Iris pigment epithelial cell (primary cell): ENCODE results near the gene ME3.

ENCODE experiments used
- DNase-seq: peaks from one replicate; pipeline ENCODE4 v3.0.0-alpha.2; 2011; ENCODE audit warnings: low read depth

Gene ME3

DNA sequence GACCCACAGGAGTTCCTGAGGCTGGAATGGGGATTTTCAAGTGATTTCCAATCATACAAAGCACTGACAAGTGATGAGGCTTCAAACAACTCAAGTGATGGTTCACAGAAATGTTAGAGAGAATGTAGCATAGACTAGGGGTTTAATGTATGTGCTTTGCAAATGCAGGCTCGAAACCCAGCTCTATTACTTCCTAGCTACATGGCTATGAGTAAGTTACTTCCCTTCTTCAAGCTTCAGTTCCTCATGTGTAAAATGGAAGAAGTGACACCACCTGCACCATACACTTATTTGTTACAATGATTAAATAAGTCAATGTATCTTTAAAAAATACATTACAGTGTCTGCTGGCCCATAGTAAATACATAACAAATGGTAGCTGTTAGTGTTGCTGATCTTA, 158.0 kb downstream of the ME3 start:
- DNase-seq = no peak

GRCh38 chr11:86513746-86514373, 158.6 kb downstream of the ME3 start:
- DNase-seq = no peak

GRCh38 chr11:86513138-86513537, 159.3 kb downstream of the ME3 start:
- DNase-seq = no peak

DNA sequence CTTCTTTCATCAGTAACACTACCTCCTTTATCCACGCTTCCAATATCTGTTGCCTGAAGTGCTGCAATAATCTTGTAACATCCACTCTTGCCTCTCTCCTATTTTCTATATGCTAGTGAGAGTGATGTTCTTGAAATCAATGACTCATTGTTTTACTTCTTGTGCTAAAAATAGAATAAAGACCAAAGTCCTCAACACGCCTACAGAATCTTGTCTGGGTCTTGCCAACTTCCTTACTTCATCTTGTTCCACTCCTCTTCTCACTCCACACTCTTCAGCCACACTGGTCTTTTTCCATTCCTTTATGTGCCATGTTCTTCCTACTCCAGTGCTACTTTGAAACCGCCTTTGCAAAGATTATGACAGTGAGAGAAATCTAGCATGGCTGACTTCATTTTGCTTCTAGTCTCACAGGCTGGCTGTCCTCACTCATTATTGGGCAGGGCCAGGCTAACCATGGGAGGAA, 161.3 kb downstream of the ME3 start:
- DNase-seq = peak; percentile 78

DNA sequence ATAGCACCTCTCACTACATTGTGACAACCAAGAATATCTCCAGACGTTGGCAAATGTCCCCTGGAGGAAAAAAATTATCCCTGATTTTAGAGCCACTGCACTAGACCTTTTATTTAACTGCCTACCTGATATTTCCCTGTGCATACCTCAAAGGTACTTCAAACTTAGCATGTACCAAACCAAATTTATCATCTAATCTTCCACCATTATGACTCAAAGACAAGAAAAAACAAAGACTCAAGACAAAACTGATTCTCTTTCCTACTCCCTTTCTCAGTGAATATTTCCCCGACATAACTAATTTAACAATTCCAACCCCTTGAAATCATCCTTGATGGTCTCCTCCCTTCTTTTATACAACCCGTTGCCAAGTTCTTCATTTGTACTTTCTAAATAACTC, 161.7 kb downstream of the ME3 start:
- no peak for DNase-seq

- DNase-seq = no peak
These were observed 162.3 kb downstream of the ME3 start for GRCh38 chr11:86510097-86510496.

- no peak for DNase-seq
These were observed 162.8 kb downstream of the ME3 start for GRCh38 chr11:86509588-86509974.

DNA sequence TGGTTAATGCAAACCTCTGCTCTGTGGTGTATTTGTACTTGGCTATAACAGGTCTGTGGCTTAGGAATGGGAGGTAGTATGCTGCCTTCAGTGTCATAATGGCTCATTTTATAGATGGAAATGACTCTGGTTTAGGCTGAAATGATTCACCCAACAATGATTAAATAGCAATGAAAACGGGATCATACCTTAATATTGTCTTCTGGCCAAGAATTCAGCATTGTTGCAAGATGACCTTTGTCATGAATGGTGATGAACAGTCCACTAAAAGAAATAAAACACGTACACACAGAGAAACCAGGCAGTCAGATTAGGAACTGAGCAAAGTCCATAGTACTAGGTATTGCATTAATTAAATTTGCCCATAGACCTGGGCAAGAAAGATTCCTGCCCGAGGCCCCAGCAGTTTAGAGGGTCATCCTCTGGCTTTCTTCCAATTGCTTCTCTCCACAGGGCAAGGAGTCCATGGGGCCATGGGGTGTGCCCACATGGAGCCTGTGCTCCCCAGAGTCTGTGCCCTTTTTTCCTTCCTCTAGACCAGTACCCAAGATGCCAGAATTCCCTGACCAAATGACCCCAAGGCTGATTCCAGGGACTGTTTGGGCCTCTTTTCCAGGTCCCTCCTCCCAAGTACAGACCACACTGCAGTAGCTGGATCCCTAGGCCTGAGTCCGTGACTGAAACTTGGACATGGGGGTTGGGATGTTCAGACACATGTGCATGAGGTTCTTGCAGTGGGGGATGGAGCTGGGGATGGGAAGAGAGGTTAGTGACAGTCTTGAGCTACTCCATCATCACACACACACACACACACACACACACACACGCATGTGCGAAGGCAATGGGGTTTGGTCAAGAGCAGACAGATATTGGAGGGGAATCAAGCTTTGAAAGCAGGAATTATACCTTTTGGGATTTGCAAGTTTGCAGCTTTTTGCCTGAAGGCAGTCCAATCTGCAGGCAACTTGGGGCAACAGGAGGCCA, 163.5 kb downstream of the ME3 start:
- no peak for DNase-seq

DNA sequence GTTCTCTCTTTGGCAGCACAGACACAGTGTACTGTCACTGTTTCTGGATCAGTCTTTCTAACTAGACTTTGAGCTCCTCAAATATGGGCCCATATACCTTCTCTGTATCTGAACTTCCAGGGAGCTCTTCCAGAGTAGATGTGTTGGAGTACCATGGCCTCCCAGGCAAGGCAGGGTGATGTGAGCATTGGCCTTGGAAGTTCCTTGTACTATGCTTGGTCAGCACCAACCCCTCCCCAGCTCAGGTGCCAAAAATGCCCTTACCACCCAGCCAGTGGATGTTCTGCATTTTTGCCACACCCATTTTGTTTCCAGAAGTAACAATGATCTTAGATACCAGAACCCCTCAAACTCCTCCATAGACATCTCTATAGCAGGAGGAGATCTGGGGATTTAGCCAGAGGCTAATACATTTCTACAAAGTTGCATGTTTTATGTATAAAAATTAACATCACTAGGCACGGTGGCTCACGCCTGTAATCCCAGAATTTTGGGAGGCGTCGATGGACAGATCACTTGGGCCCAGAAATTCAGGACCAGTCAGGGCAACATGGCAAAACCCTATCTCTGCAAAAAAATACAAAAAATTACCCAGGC, 165.1 kb downstream of the ME3 start:
- no peak for DNase-seq

DNA sequence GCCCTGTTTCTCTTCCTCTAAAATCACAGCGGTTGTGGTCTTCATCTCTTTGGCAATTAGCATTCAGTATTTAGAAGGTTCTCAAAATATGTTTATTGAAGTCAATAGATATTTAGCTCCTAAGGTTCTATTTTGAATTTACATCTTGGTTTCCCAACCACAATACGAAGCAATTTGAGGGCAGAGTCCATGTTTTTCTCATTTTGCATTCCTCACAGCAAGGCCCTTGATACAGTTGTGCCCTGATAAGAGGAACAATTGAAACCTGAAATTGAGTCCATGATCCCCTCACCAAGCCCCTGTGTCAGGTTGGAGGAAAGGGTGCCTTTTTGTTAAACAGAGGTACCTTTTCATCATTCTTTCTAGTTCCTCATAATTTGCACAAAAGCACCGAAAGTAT, 166.2 kb downstream of the ME3 start:
- no peak for DNase-seq

DNA sequence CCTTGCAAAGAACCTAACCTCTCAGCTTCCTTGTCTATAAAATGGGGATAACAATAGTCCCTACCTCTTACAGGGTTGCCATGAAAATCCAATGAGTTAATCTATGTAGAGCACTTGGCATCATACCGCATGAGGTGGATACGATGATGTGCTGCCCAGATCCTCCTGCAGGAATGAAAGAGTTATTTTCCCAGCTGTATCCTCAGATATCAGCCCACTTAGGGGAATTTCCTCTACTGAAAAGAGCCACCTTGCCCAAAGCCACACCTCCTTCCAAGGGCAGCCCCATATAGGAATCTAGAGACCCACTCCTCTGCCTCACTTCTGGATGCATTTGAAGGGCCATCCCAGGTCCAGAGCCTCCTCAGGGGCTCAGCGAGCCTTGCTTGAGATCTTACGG, 169.3 kb downstream of the ME3 start:
- no peak for DNase-seq

- no peak for DNase-seq
These were observed 170.2 kb downstream of the ME3 start for GRCh38 chr11:86502137-86502642.

GRCh38 chr11:86500500-86501140, 171.8 kb downstream of the ME3 start:
- DNase-seq = no peak

DNA sequence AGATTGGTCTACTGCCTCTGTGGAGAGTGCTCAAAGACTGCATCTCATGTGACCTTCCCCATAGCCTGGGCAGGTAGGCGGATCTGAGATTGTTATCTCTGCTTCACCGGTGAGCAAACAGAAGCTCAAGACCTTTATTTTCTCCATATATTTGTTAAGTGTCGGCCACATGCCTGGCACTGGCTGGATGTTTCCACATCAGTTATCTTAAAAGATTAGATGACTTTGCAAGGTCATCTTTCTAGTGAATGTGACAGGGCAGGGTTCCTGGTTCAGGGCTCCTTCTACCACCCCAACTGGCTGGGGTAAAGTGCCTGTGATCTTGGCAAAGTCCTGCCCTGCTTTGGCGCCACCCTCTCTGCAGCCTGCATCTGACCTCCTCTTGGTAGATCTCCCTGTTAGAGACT, 172.7 kb downstream of the ME3 start:
- no peak for DNase-seq

DNA sequence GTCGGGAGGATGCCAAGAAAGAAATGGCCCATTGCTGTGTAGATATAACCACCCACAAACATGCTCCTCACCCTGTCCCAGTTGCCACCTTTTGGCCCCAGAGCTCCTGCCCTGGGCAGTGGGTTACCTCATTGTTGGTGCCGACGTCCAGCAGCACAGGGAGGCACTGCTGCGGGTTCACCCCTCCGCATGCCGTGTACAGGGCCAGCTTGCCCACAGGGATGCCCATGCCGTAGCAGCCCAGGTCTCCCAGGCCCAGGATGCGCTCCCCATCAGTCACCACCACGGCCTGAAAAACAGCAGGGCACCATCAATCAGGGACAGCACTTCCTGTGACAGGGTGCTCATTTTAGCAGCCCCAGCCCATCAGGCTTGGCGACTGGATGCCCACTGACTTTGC, 174.6 kb downstream of the ME3 start:
- no peak for DNase-seq

- DNase-seq = peak; percentile 74
These were observed 175.1 kb downstream of the ME3 start for GRCh38 chr11:86497310-86497709.

GRCh38 chr11:86495351-86495750, 177.1 kb downstream of the ME3 start:
- DNase-seq = no peak

- DNase-seq = no peak
These were observed 179.9 kb downstream of the ME3 start for GRCh38 chr11:86492370-86493010.

DNA sequence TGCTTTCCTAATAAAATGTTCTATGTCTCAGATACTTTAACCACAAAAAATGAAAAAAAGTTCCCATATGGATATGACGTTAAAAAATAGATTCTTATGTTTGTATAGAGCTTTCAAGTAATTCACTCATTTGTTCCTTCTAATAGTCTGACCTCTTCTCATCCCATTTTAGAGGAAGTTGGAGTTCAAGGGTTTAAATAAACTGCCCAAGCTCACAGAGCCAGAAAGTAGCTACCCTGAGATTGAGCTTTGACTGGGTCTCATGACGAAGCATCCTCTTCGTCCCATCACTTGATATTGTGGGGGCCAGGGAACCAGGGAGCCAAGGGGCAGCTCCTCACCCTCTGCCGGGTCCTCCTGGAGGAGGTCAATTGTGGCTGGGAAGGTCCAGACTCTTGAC, 181.4 kb downstream of the ME3 start:
- no peak for DNase-seq

DNA sequence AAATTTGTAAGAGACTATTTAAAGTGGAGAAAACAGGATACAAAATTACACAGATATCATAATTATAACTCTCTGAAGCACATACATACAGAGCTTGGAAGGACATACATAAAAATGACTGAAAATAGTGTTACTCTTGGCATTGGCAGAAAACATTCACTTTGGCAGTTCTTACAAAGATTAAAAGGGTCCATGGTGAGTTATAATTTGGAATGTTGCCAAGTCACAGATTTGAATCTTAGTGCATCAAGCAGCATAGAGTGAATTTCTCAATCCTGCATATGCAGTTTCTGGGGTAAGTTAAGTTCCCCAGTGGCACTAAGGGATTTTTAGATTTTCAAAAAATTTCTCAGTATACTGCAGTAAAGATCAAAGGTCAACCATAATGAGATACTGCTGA, 181.8 kb downstream of the ME3 start:
- peak; percentile 37 for DNase-seq

DNA sequence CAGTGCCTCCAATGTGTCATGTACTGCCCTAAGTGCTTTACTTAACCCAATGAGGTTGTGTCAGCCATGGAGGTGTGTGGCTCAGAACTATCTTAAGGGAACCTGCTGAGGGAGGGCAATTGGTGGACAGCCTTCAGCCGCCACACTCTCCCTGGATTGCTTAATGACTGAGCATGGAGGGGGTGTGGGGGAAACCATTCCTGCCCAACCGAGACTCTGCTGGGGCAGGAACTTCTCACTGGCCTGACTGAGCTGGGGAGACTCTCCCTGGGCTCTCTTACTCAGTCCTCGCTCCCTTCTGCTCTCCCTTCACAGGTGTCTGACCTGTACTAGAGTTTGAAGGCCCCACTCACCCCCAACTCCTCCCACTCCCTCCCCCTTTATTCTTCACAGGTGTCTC, 183.0 kb downstream of the ME3 start:
- no peak for DNase-seq

- DNase-seq = no peak
These were observed 183.9 kb downstream of the ME3 start for GRCh38 chr11:86488553-86488952.
